Mesodermal cell (in vitro differentiated cells): ENCODE data around the gene ITGB2.

ENCODE experiments used
- H3K27ac ChIP-seq: 2 replicates; pipeline ENCODE4 v1.7.0; 2013; ENCODE audit warnings: mild to moderate bottlenecking, low read depth, low read length, moderate library complexity; ENCODE audit not compliant: severe bottlenecking
- H3K36me3 ChIP-seq: 2 replicates; pipeline ENCODE4 v1.7.1; 2013; ENCODE audit warnings: mild to moderate bottlenecking, low read length, moderate library complexity; ENCODE audit not compliant: control insufficient read depth, insufficient read depth
- H3K4me1 ChIP-seq: one replicate; pipeline ENCODE4 v1.7.1; 2013; ENCODE audit warnings: mild to moderate bottlenecking, low read length; ENCODE audit not compliant: insufficient read depth, control insufficient read depth, poor library complexity, severe bottlenecking
- H3K4me3 ChIP-seq: 2 replicates; pipeline ENCODE4 v1.7.0; 2013; ENCODE audit warnings: low read length, control low read depth, mild to moderate bottlenecking; ENCODE audit not compliant: insufficient read depth, poor library complexity, severe bottlenecking; ENCODE audit errors: extremely low read depth
- H3K9me3 ChIP-seq: 2 replicates; pipeline ENCODE4 v1.7.1; 2013; ENCODE audit warnings: mild to moderate bottlenecking, low read length, moderate library complexity; ENCODE audit not compliant: control insufficient read depth
- WGBS, 2 experiments: methylation state at CpG; one replicate each; pipeline ENCODE4 v1.1.5; 2013; ENCODE audit warnings: missing lambda C conversion rate in 2 of 2; ENCODE audit not compliant: insufficient coverage in 2 of 2; 5-methylcytosine and 5-hydroxymethylcytosine counted together

The ITGB2 gene

DNA sequence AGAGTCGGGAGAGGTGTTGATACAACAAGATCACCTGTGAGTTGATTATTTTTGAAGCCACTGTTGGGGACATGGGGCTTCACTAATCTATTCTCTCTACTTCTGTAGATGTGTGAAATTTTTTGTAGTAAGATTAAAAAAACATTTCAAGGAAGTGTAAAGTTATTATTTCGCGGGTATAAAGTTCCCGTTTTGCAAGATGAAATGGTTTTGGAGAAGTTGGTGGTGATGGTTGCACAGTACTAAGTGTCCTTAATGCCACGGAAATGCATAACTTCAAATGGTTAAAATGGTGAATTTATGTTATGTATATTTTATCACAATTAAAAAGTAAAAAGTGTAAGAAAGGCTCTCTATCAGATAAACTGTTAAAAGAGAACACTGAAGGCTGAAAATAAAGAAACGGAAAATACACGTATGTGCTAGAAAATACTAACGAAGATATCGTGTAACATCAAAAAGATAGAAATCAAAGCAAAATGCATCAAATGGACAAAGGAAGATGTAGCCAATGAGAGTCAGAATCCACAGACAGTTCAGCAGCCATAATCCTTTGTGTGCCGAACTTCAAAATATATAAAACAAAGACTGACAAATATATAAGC is 2.9 kb upstream of the ITGB2 start:
- Histone ChIP-seq H3K9me3 (no peaks in the 10 kb centered on the region), H3K36me3 (no peaks in the 10 kb centered on the region), H3K4me3 (no peak overlapping the region), H3K27ac (no peak overlapping the region), H3K4me1 (peaks cover 39% of the 10 kb centered on the region)
- 96 to 98% methylated on average over 5 to 7 of the region's 10 CpGs for WGBS, 2 experiments

DNA sequence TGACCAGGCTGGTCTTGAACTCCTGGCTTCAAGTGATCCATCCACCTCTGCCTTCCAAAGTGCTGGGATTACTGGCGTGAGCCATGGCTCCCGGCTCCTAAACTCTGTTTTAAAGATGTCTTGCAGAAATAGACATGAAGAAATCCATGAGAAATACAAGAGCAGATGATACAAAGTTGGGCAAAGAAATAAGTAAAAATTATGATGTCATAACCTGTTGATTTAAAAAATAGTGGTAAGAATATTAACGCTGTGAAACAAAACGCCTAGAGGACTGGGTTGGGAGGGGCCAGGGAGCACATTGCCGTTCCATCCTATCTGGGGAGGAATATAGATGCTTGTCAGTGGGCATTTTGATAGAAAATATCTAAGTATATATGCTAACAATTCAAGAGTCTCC is 1.2 kb upstream of the ITGB2 start:
- H3K27ac ChIP-seq, result no peak overlapping the region
- no peaks in the 10 kb centered on the region for H3K9me3 ChIP-seq
- no peak overlapping the region for H3K4me3 ChIP-seq
- no peaks in the 10 kb centered on the region for H3K36me3 ChIP-seq
- WGBS, 2 experiments, result 87 to 90% methylated on average over 4 to 5 of the region's 5 CpGs
- peaks cover 23% of the 10 kb centered on the region for H3K4me1 ChIP-seq

- H3K36me3 ChIP-seq, result no peaks in the 10 kb centered on the region
- H3K9me3 ChIP-seq, result no peaks in the 10 kb centered on the region
- WGBS, 2 experiments, result 78 to 85% methylated on average over 19 to 25 of the region's 28 CpGs
- H3K4me3 ChIP-seq, result no peak overlapping the region
- H3K27ac ChIP-seq, result no peak overlapping the region
- H3K4me1 ChIP-seq, result peaks cover 12% of the 10 kb centered on the region
Observed at GRCh38 chr21:44919913-44920693, 596 bp downstream of the ITGB2 start.

- H3K36me3 ChIP-seq, result no peaks in the 10 kb centered on the region
- peaks cover 11% of the 10 kb centered on the region for H3K4me1 ChIP-seq
- H3K4me3 ChIP-seq, result peak overlapping the region; percentile 2
- 52 to 75% methylated on average over 10 to 13 of the region's 26 CpGs for WGBS, 2 experiments
- H3K27ac ChIP-seq, result no peak overlapping the region
- no peaks in the 10 kb centered on the region for H3K9me3 ChIP-seq
Observed at GRCh38 chr21:44919111-44919912, 1.4 kb downstream of the ITGB2 start.

- Histone ChIP-seq H3K9me3 (no peaks in the 10 kb centered on the region), H3K36me3 (no peaks in the 10 kb centered on the region), H3K27ac (no peak overlapping the region), H3K4me1 (peaks cover 18% of the 10 kb centered on the region), H3K4me3 (peak overlapping the region; percentile 2)
- WGBS, 2 experiments, result 52 to 69% methylated on average over 7 to 11 of the region's 13 CpGs
Observed at GRCh38 chr21:44918581-44919033, 2.1 kb downstream of the ITGB2 start.

DNA sequence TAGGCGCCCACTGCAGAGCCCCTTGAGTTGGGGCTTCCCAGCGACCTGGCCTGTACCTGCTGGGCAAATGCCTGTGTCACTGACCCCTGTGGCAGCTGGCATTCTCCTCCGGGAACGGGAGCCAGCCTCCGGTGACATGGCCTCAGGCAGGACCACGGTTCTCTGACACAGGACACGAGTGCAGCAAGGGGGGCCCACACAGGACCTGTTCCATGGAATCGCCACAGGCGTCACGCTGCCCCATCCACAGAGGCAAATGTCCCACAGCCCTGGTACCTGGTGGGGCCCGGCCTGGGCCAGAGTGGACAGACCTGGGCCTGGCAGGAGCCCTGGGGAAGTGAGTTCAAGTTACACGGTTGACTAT is 2.6 kb downstream of the ITGB2 start:
- 87 to 88% methylated on average over 12 of the region's 12 CpGs for WGBS, 2 experiments
- no peaks in the 10 kb centered on the region for H3K9me3 ChIP-seq
- H3K36me3 ChIP-seq, result no peaks in the 10 kb centered on the region
- H3K4me3 ChIP-seq, result no peak overlapping the region
- no peak overlapping the region for H3K27ac ChIP-seq
- H3K4me1 ChIP-seq, result peaks cover 18% of the 10 kb centered on the region

DNA sequence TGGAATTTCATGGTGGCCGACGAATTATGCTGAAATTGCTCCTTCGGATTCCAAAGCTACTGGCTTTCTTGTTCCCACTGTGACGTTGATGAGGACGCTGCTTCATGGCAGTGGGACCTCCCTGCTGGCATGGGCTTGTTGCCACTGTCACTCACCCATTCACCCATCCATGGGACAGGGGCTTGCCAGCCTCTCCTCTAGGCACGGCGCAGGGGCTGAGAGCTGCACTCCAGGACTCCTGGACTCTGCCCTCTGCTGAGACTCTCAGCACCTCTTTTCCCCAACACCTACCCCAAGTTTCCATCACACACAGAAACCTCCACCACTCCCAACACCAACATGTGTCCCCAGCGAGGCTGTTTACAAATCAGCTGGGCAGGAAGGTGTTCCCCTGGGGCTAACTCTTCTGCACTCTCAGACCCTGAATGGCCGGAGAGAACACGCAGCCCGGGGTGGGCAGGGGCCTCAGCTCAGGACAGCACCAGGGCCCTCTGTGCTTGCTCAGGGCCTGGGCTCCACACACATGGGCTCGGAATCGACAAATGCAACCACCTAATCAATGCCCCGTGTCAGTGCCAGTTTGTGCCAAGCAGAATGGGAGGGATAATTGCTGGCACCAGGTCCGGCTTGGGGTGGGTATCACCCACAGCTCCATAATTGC is 3.1 kb downstream of the ITGB2 start:
- Histone ChIP-seq H3K4me3 (no peak overlapping the region), H3K4me1 (peaks cover 18% of the 10 kb centered on the region), H3K9me3 (no peaks in the 10 kb centered on the region), H3K36me3 (no peaks in the 10 kb centered on the region), H3K27ac (no peak overlapping the region)
- 90 to 92% methylated on average over 15 of the region's 15 CpGs for whole genome bisulfite sequencing, 2 experiments

- H3K27ac ChIP-seq, result no peak overlapping the region
- H3K4me1 ChIP-seq, result peaks cover 18% of the 10 kb centered on the region
- no peaks in the 10 kb centered on the region for H3K36me3 ChIP-seq
- WGBS, 2 experiments, result 87 to 94% methylated on average over 6 to 7 of the region's 7 CpGs
- H3K9me3 ChIP-seq, result no peaks in the 10 kb centered on the region
- H3K4me3 ChIP-seq, result no peak overlapping the region
Observed at GRCh38 chr21:44916965-44917364, 3.7 kb downstream of the ITGB2 start.

DNA sequence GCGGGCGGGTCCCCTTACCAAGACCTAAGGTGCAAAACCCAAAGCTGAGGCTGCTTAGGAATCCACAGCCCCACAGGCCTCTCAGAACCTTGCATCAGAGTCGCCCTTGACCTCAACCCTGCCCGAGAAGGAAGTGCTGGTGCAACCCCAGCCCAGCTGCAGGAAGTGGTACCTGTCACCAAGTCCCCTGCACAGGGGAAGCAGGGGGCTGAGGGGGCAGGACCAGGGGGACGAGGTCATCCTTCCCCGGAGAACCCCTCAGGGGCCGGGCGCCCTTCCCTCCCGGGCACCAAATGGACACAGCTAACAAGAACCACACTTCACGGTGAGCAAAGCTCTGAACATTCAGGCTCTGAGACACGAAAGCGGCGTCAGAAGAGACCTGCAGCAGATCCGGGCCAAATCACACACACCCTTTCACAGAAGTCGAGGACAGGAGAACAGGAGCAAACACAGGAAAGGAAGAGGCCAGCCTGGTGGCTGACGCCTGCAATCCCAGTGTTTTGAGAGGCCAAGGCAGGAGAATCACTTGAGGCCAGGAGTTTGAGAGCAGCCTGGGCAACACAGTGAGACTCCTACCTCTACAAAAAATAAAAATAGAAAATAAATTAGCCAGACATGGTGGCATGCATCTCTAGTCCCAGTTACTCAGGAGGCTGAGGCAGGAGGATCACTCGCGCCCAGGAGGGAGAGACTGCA is 6.4 kb downstream of the ITGB2 start:
- H3K4me1 ChIP-seq, result peaks cover 17% of the 10 kb centered on the region
- no peaks in the 10 kb centered on the region for H3K36me3 ChIP-seq
- 92 to 94% methylated on average over 11 to 17 of the region's 18 CpGs for WGBS, 2 experiments
- no peak overlapping the region for H3K27ac ChIP-seq
- H3K4me3 ChIP-seq, result no peak overlapping the region
- H3K9me3 ChIP-seq, result no peaks in the 10 kb centered on the region
